GM19193 (cell line): ENCODE results near the gene DOCK4.

Experiments used
- POLR2A ChIP-seq: IDR thresholded peaks from 4 replicates; pipeline ENCODE4 v1.6.1; 2011; ENCODE audit not compliant: insufficient read depth, insufficient read length; ENCODE audit errors: extremely low read depth

Gene DOCK4

GRCh38 chr7:111846898-111847297 lies 359.3 kb downstream of the DOCK4 start:
- no peak for TF ChIP-seq POLR2A

GRCh38 chr7:111845853-111846252 lies 360.3 kb downstream of the DOCK4 start:
- TF ChIP-seq POLR2A, result no peak

- no peak for TF ChIP-seq POLR2A
These were observed 361.1 kb downstream of the DOCK4 start for GRCh38 chr7:111844904-111845671.

- TF ChIP-seq POLR2A, result no peak
These were observed 363.7 kb downstream of the DOCK4 start for GRCh38 chr7:111842491-111842890.

GRCh38 chr7:111841596-111842205 lies 364.5 kb downstream of the DOCK4 start:
- TF ChIP-seq POLR2A, result no peak

- TF ChIP-seq POLR2A, result no peak
These were observed 365.7 kb downstream of the DOCK4 start for GRCh38 chr7:111840528-111840927.

GRCh38 chr7:111839261-111839660 lies 366.9 kb downstream of the DOCK4 start:
- no peak for TF ChIP-seq POLR2A

- TF ChIP-seq POLR2A, result no peak
These were observed 369.6 kb downstream of the DOCK4 start for GRCh38 chr7:111836592-111836991.

GRCh38 chr7:111835066-111835465 lies 371.1 kb downstream of the DOCK4 start:
- no peak for TF ChIP-seq POLR2A

GRCh38 chr7:111834367-111834766 lies 371.8 kb downstream of the DOCK4 start:
- no peak for TF ChIP-seq POLR2A

- no peak for TF ChIP-seq POLR2A
These were observed 372.7 kb downstream of the DOCK4 start for GRCh38 chr7:111833466-111833865.

- no peak for TF ChIP-seq POLR2A
These were observed 374.0 kb downstream of the DOCK4 start for GRCh38 chr7:111832174-111832573.

- no peak for TF ChIP-seq POLR2A
These were observed 377.0 kb downstream of the DOCK4 start for GRCh38 chr7:111829221-111829620.

- no peak for TF ChIP-seq POLR2A
These were observed 378.2 kb downstream of the DOCK4 start for GRCh38 chr7:111827863-111828504.

- TF ChIP-seq POLR2A, result no peak
These were observed 381.2 kb downstream of the DOCK4 start for GRCh38 chr7:111825046-111825445.

GRCh38 chr7:111823826-111824225 lies 382.4 kb downstream of the DOCK4 start:
- no peak for TF ChIP-seq POLR2A
